NCI-H82 (cell line): ENCODE results near the gene DNAH3.
"Not testable (repeated sequence)": the region's sequence is repeated elsewhere in the genome, so short reads cannot be mapped to it uniquely, and the experiment has no call there.

Experiments used
- DNase-seq: peaks from one replicate; lab custom pipeline; 2025; lab: John Stamatoyannopoulos, UW

Gene DNAH3

GRCh38 chr16:20942256-20942655 is 208.4 kb downstream of the DNAH3 start:
- DNase-seq: no peak

- no peak for DNase-seq
Observed at GRCh38 chr16:20941636-20941926, 209.1 kb downstream of the DNAH3 start.

- DNase-seq: no peak
Observed at GRCh38 chr16:20940871-20941635, 209.6 kb downstream of the DNAH3 start.

GRCh38 chr16:20939611-20940010 is 211.0 kb downstream of the DNAH3 start:
- DNase-seq: no peak

GRCh38 chr16:20938426-20938825 is 212.2 kb downstream of the DNAH3 start:
- no peak for DNase-seq

- no peak for DNase-seq
Observed at GRCh38 chr16:20937736-20938135, 212.9 kb downstream of the DNAH3 start.

- no peak for DNase-seq
Observed at GRCh38 chr16:20933589-20933988, 217.1 kb downstream of the DNAH3 start.

- DNase-seq: no peak
Observed at GRCh38 chr16:20931066-20931600, 219.5 kb downstream of the DNAH3 start.

GRCh38 chr16:20930365-20930690 is 220.3 kb downstream of the DNAH3 start:
- DNase-seq: no peak

GRCh38 chr16:20929676-20930364 is 220.8 kb downstream of the DNAH3 start:
- not testable (repeated sequence) for DNase-seq

GRCh38 chr16:20928774-20929411 is 221.8 kb downstream of the DNAH3 start:
- no peak for DNase-seq

- DNase-seq: no peak
Observed at GRCh38 chr16:20925751-20926150, 224.9 kb downstream of the DNAH3 start.

- DNase-seq: no peak
Observed at GRCh38 chr16:20923876-20924275, 226.8 kb downstream of the DNAH3 start.

- no peak for DNase-seq
Observed at GRCh38 chr16:20920799-20921198, 229.8 kb downstream of the DNAH3 start.

- no peak for DNase-seq
Observed at GRCh38 chr16:20920091-20920490, 230.6 kb downstream of the DNAH3 start.

- no peak for DNase-seq
Observed at GRCh38 chr16:20918486-20919239, 232.0 kb downstream of the DNAH3 start.

GRCh38 chr16:20916942-20917341 is 233.7 kb downstream of the DNAH3 start:
- DNase-seq: no peak

- no peak for DNase-seq
Observed at GRCh38 chr16:20916289-20916688, 234.4 kb downstream of the DNAH3 start.

GRCh38 chr16:20911361-20911760 is 239.3 kb downstream of the DNAH3 start:
- DNase-seq: peak; percentile 22

GRCh38 chr16:20910781-20911321 is 239.8 kb downstream of the DNAH3 start:
- DNase-seq: no peak

GRCh38 chr16:20906341-20907255 is 244.0 kb downstream of the DNAH3 start:
- no peak for DNase-seq
